Measurements from ENCODE around the gene ERC1.
"Not testable (repeated sequence)": the region's sequence is repeated elsewhere in the genome, so short reads cannot be mapped to it uniquely, and the experiment has no call there.

GRCh38 chr12:1255854-1256253 is 264.8 kb downstream of the ERC1 start:
- not testable (repeated sequence) for TF ChIP-seq CTCF (IDR thresholded peaks at IDR 0.05; ENCODE audit: low read depth, low read length, poor library complexity, severe bottlenecking); EZH2phosphoT487 (IDR thresholded peaks at IDR 0.05; ENCODE audit: borderline replicate concordance, low read length)

All from DOHH2 (cell line).